ENCODE measurements around the gene HUS1B. TPM values are rescaled to one million over a fixed set of nuclear protein-coding genes. Genes with fewer than 3 reads are reported as not detected.

The HUS1B gene
- total and polyA plus RNA-seq, 2 of the 8 experiments (the other 6 are each of a cell fraction or from before 2014, with no cell fraction given): 0.48 to 1.1 TPM

- WGBS, 2 experiments (ENCODE audit: extremely low coverage in 1 of 2, insufficient coverage in 1 of 2, insufficient read length in 1 of 2, insufficient replicate concordance in 2 of 2, low coverage in 1 of 2, low lambda C conversion rate in 2 of 2, missing lambda C conversion rate in 1 of 2): 83% methylated on average over 6 of the region's 6 CpGs; no CpG with 5 or more reads in 1 of the 2 experiments
- Histone ChIP-seq H3K14ac (ENCODE audit: insufficient read length) (no peak overlapping the region), H2BK12ac (ENCODE audit: low read depth, low read length) (no peak overlapping the region), H3K23me2 (ENCODE audit: low read depth, low read length) (peaks cover 10% of the 10 kb centered on the region), H3K4me3 (ENCODE audit: extremely low read depth in 1 of 4, insufficient read depth in 2 of 4, low read depth in 3 of 4, low read length in 4 of 4) (no peak overlapping the region), H2AK5ac (ENCODE audit: low read depth, low read length) (no peak overlapping the region), H3K9me3 (ENCODE audit: insufficient read depth in 2 of 2, low read depth in 1 of 2, low read length in 1 of 2) (no peaks in the 10 kb centered on the region), H3K27me3 (replicated peaks in 1 of 4; ENCODE audit: control insufficient read depth in 3 of 4, extremely low read depth in 1 of 4, insufficient read depth in 3 of 4, low read length in 3 of 4) (peaks cover 0 to 2% (median 0%) of the 10 kb centered on the region in 4 experiments; a peak in 3 of 7 replicates), H4K20me1 (replicated peaks in 1 of 2; ENCODE audit: control insufficient read depth in 1 of 2, insufficient read depth in 2 of 2, low read length in 2 of 2) (peaks cover 0 to 4% of the 10 kb centered on the region in 2 experiments), H3K9ac (replicated peaks in 1 of 4; ENCODE audit: extremely low read depth in 1 of 4, low read depth in 3 of 4, low read length in 3 of 4) (no peak overlapping the region), H2BK120ac (replicated peaks; ENCODE audit: low read depth, low read length) (no peak overlapping the region), H3K4me1 (replicated peaks in 1 of 4; ENCODE audit: control insufficient read depth in 3 of 4, insufficient read depth in 4 of 4, low read length in 3 of 4) (peaks cover 5 to 23% (median 13%) of the 10 kb centered on the region in 4 experiments), H3K23ac (ENCODE audit: insufficient read length) (no peak overlapping the region), H3K18ac (ENCODE audit: extremely low read depth, low read length) (no peak overlapping the region), H4K5ac (ENCODE audit: insufficient read length, low read depth, low read length) (no peak overlapping the region), H4K8ac (ENCODE audit: extremely low read depth, insufficient read depth, low read length) (no peak overlapping the region), H3K36me3 (ENCODE audit: control insufficient read depth in 2 of 4, insufficient read depth in 4 of 4, low read length in 3 of 4) (no peaks in the 10 kb centered on the region), H2BK5ac (ENCODE audit: low read depth, low read length) (no peak overlapping the region), H3K4me2 (ENCODE audit: insufficient read depth in 1 of 2, low read depth in 2 of 2, low read length in 2 of 2) (no peak overlapping the region), H3K56ac (replicated peaks; ENCODE audit: insufficient read length, low read depth, low read length) (no peak overlapping the region), H3K79me2 (ENCODE audit: control insufficient read depth in 1 of 2, insufficient read depth in 2 of 2, low read length in 2 of 2) (no peaks in the 10 kb centered on the region), H4K91ac (replicated peaks; ENCODE audit: insufficient read length, low read length) (no peak overlapping the region), H3K79me1 (ENCODE audit: low read depth, low read length) (no peaks in the 10 kb centered on the region), H3K27ac (ENCODE audit: low read depth, low read length) (no peak overlapping the region), H2BK20ac (ENCODE audit: low read length) (no peak overlapping the region), H2BK15ac (ENCODE audit: low read length) (no peak overlapping the region), H2AFZ (ENCODE audit: low read length) (no peak overlapping the region), H3K4ac (replicated peaks; ENCODE audit: insufficient read length, low read depth, low read length) (no peak overlapping the region)
- ChIA-PET POLR2A (ENCODE audit: partially characterized antibody) (interaction anchor here (0.7 to 1.4 kb wide), 3 partner anchors 9 to 60 kb away, joined by 3 to 5 read pairs (median 3); no protein-coding TSS in a partner anchor), CTCF (ENCODE audit: partially characterized antibody) (interaction anchor here (0.8 to 2.2 kb wide), 4 partner anchors 11 to 88 kb away, joined by 3 to 5 read pairs (median 3); partner anchors contain the start of gene EXOC2)
- DNase-seq (ENCODE audit: low read depth in 1 of 2, low spot score in 2 of 2) (no peak), FAIRE-seq (no peak)
- TF ChIP-seq SIRT6 (IDR thresholded peaks at IDR 0.05; ENCODE audit: low read length) (no peak), BACH1 (IDR thresholded peaks at IDR 0.05; ENCODE audit: low read length) (no peak), RNF2 (IDR thresholded peaks at IDR 0.05; ENCODE audit: borderline replicate concordance, low read depth, low read length, missing control alignments, poor library complexity, severe bottlenecking) (no peak)
Observed at GRCh38 chr6:706146-706545, 49.2 kb upstream of the HUS1B start.
